CD4-positive, alpha-beta T cell (primary cell): ENCODE data around the gene PSMD11. TPM values are rescaled to one million over a fixed set of nuclear protein-coding genes. Genes with fewer than 3 reads are reported as not detected.

ENCODE experiments used
- ATAC-seq: fragments of 200-7000 bp; cut with Tn5 transposase; one replicate; pipeline ENCODE4 v1.10.0; 2022; ENCODE audit warnings: mild to moderate bottlenecking; ENCODE audit not compliant: poor library complexity
- CTCF ChIA-PET: fragments of 350-600 bp; sonication (Branson Sonifier 250); formaldehyde crosslinking; loops from one replicate; lab custom pipeline; 2021; ENCODE audit warnings: antibody characterized with exemption, inconsistent platforms; lab: Charles Lee
- POLR2A ChIA-PET: fragments of 350-600 bp; sonication (Branson Sonifier 250); formaldehyde crosslinking; loops from one replicate; lab custom pipeline; 2021; ENCODE audit warnings: antibody characterized with exemption, inconsistent platforms; lab: Charles Lee
- DNase-seq, 14 experiments: peaks; one replicate each; pipeline ENCODE4 v3.0.0-alpha.2; 2013 to 2020; ENCODE audit warnings: mixed read lengths in 2 of 14
- H3K27ac ChIP-seq, 2 donors: one replicate each; pipeline versions ENCODE4 v1.5.1 to v1.7.0; 2013; ENCODE audit warnings: low read length in 2 of 2, low read depth in 1 of 2, mild to moderate bottlenecking in 1 of 2
- H3K27me3 ChIP-seq, 2 experiments: 1 replicate in 1 of 2; 2 replicates in 1 of 2; pipeline versions ENCODE4 v1.6.1 to v1.7.0; 2013; ENCODE audit warnings: low read length in 2 of 2, control low read depth in 1 of 2, mild to moderate bottlenecking in 1 of 2, moderate library complexity in 1 of 2; ENCODE audit not compliant: insufficient read depth in 2 of 2, control insufficient read depth in 1 of 2
- H3K36me3 ChIP-seq: one replicate; pipeline ENCODE4 v1.6.1; 2013; ENCODE audit warnings: low read length, control low read depth; ENCODE audit not compliant: insufficient read depth
- H3K4me1 ChIP-seq: one replicate; pipeline ENCODE4 v1.6.1; 2013; ENCODE audit warnings: low read length, control low read depth; ENCODE audit not compliant: insufficient read depth
- H3K4me3 ChIP-seq: one replicate; pipeline ENCODE4 v1.5.1; 2013; ENCODE audit warnings: mild to moderate bottlenecking, low read length, moderate library complexity
- H3K9me3 ChIP-seq, 2 experiments: 1 replicate in 1 of 2; 2 replicates in 1 of 2; pipeline versions ENCODE4 v1.6.1 to v1.7.0; 2013; ENCODE audit warnings: low read length in 2 of 2, mild to moderate bottlenecking in 2 of 2, control low read depth in 1 of 2, moderate library complexity in 1 of 2; ENCODE audit not compliant: control insufficient read depth in 1 of 2, insufficient read depth in 1 of 2
- H3K27ac Mint-ChIP-seq: one replicate; pipeline ENCODE4 v1.8.0; 2020; ENCODE audit warnings: mixed read lengths
- H3K27me3 Mint-ChIP-seq: one replicate; pipeline ENCODE4 v1.8.0; 2021; ENCODE audit warnings: mixed read lengths
- H3K36me3 Mint-ChIP-seq: one replicate; pipeline ENCODE4 v1.8.0; 2021; ENCODE audit warnings: low read depth, mixed read lengths
- H3K4me1 Mint-ChIP-seq: one replicate; pipeline ENCODE4 v1.8.0; 2021; ENCODE audit warnings: low read depth, mixed read lengths
- H3K4me3 Mint-ChIP-seq: one replicate; pipeline ENCODE4 v1.8.0; 2020; ENCODE audit warnings: mild to moderate bottlenecking, mixed read lengths
- H3K9me3 Mint-ChIP-seq: one replicate; pipeline ENCODE4 v1.8.0; 2020; ENCODE audit warnings: mixed read lengths
- CTCF ChIP-seq: fragments of 200-600 bp; IDR thresholded peaks from one replicate; pipeline ENCODE4 v1.8.0; 2022; ENCODE audit warnings: antibody characterized with exemption, mild to moderate bottlenecking
- intact Hi-C, 2 experiments: fragments of 100-400 bp; cut with DNase I in 1 of 2; cut with micrococcal nuclease in 1 of 2; formaldehyde crosslinking; loops; one replicate each; pipeline versions ENCODE4 v1.15.1 to v1.9.0; 2023 to 2025; cut with DNase I, micrococcal nuclease
- total RNA-seq, 174 experiments: library from RNA in 2 of 174; stranded (reverse) in 2 of 174; gene quantifications; one replicate each; pipeline ENCODE4 v1.2.3 and lab custom pipeline; 2021 to 2026

PSMD11 gene
- total RNA-seq, 2 experiments from 2014 or later: 67.6 to 68.7 TPM

DNA sequence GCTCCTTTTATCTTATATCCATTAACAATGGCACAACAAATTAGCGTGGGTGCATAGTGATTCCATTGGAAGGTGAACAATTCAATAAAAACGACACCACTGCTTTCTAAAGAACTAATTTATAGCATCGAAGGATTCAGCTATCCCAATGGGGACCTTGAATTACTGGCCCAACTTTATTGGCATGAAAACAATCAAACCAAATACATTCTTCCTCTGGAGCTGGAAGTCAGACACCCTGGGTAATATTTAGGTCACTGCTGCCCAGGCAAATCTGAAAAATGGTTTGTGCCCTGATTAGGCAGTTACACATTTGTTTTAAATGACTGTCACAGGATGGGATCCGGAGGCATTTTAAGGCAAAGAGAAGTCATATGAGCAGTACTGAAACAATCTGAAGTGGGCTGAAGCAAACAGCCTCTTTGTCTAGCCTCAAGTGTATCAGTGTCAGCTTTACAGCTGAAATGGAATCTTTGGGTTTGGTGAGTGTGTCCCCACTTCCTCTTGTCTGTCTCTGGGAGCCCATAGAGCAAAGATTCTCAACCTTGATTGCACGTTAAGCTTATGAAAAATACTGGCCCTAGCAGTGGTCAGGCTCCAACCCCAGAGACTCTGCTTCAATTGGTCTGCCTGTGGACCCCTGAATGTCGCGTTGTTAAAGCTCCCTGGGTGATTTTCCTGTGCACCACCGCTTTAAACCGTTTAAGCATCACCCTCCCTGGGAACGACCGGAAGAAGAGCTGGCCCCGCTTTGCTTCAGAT is 72.8 kb downstream of the PSMD11 start:
- ATAC-seq (no peak), DNase-seq (peak in 1 of 14 experiments; percentile 37)
- peaks cover 54% of the 10 kb centered on the region for H3K4me1 ChIP-seq
- no peak for TF ChIP-seq CTCF
- H3K27ac Mint-ChIP-seq: peak overlapping the region; percentile 87
- intact Hi-C loops: loop anchor here in 1 of 2 experiments (5.0 kb wide), 1 partner anchor 35 kb away; no protein-coding TSS in a partner anchor
- no peaks in the 10 kb centered on the region for H3K9me3 Mint-ChIP-seq
- peak overlapping the region; percentile 32 for H3K4me3 Mint-ChIP-seq
- H3K27me3 Mint-ChIP-seq: no peaks in the 10 kb centered on the region
- no peak overlapping the region for H3K4me3 ChIP-seq
- H3K36me3 Mint-ChIP-seq: no peaks in the 10 kb centered on the region
- H3K27me3 ChIP-seq: no peaks in the 10 kb centered on the region
- H3K36me3 ChIP-seq: no peaks in the 10 kb centered on the region
- peaks cover 78% of the 10 kb centered on the region for H3K4me1 Mint-ChIP-seq
- no peaks in the 10 kb centered on the region for H3K9me3 ChIP-seq
- CTCF ChIA-PET: interaction anchor here (0.7 to 1.3 kb wide), 3 partner anchors 30 to 73 kb away, joined by 3 to 4 read pairs (median 3); partner anchors contain the start of genes CDK5R1 and PSMD11
- POLR2A ChIA-PET: interaction anchor here (1.0 to 7.3 kb wide), 6 partner anchors 10 to 33 kb away, joined by 3 to 152 read pairs (median 6); partner anchors contain the start of gene CDK5R1
- H3K27ac ChIP-seq: peak overlapping the region in 1 of 2 donors; percentile 13

GRCh38 chr17:32517982-32518381 is 73.7 kb downstream of the PSMD11 start:
- Histone ChIP-seq H3K27me3 (no peaks in the 10 kb centered on the region), H3K4me3 (no peak overlapping the region), H3K27ac (peak overlapping the region in 1 of 2 donors; percentile 20), H3K4me1 (peaks cover 50% of the 10 kb centered on the region), H3K36me3 (no peaks in the 10 kb centered on the region), H3K9me3 (no peaks in the 10 kb centered on the region)
- Mint-ChIP-seq H3K27me3 (no peaks in the 10 kb centered on the region), H3K4me1 (peaks cover 80% of the 10 kb centered on the region), H3K36me3 (no peaks in the 10 kb centered on the region), H3K9me3 (no peaks in the 10 kb centered on the region), H3K4me3 (peak overlapping the region; percentile 83), H3K27ac (peak overlapping the region; percentile 87)
- no peak for ATAC-seq
- TF ChIP-seq CTCF: no peak
- intact Hi-C loops: loop anchor here in 1 of 2 experiments (5.0 kb wide), 1 partner anchor 34 kb away; no protein-coding TSS in a partner anchor
- POLR2A ChIA-PET: interaction anchor here (0.7 to 7.3 kb wide), 6 partner anchors 13 to 379 kb away, joined by 3 to 152 read pairs (median 6); partner anchors contain the start of gene CDK5R1
- CTCF ChIA-PET: interaction anchor here (0.7 to 1.3 kb wide), 3 partner anchors 31 to 74 kb away, joined by 3 to 4 read pairs (median 3); partner anchors contain the start of genes CDK5R1 and PSMD11
- no peak for DNase-seq

GRCh38 chr17:32518646-32519227 is 74.4 kb downstream of the PSMD11 start:
- Histone ChIP-seq H3K36me3 (no peaks in the 10 kb centered on the region), H3K27ac (peak overlapping the region; percentile 49 to 84), H3K4me3 (peak overlapping the region; percentile 43), H3K27me3 (no peaks in the 10 kb centered on the region), H3K4me1 (peaks cover 58% of the 10 kb centered on the region), H3K9me3 (no peaks in the 10 kb centered on the region)
- peaks cover 81% of the 10 kb centered on the region for H3K4me1 Mint-ChIP-seq
- peak overlapping the region; percentile 87 for H3K27ac Mint-ChIP-seq
- no peaks in the 10 kb centered on the region for H3K36me3 Mint-ChIP-seq
- H3K9me3 Mint-ChIP-seq: no peaks in the 10 kb centered on the region
- ATAC-seq: no peak
- ChIA-PET CTCF (interaction anchor here (1.2 kb wide), 1 partner anchor 74 kb away, joined by 3 read pairs; the partner anchor contains the start of gene PSMD11), POLR2A (interaction anchor here (1.2 to 7.3 kb wide), 3 partner anchors 15 to 34 kb away, joined by 8 to 152 read pairs (median 63); partner anchors contain the start of gene CDK5R1)
- DNase-seq: no peak
- intact Hi-C loops: loop anchor here in 1 of 2 experiments (5.0 kb wide), 1 partner anchor 34 kb away; no protein-coding TSS in a partner anchor
- H3K4me3 Mint-ChIP-seq: peak overlapping the region; percentile 83
- H3K27me3 Mint-ChIP-seq: no peaks in the 10 kb centered on the region
- no peak for TF ChIP-seq CTCF
